ELF-1 (cell line): Measurements from ENCODE around the gene WDR18.
A peak's percentile ranks its signal among the peaks of the same experiment; 100 is the strongest.

Experiments
- DNase-seq: peaks from one replicate; pipeline ENCODE4 v3.0.0-alpha.2; 2016; ENCODE audit warnings: low read depth, low spot score

The WDR18 gene

DNA sequence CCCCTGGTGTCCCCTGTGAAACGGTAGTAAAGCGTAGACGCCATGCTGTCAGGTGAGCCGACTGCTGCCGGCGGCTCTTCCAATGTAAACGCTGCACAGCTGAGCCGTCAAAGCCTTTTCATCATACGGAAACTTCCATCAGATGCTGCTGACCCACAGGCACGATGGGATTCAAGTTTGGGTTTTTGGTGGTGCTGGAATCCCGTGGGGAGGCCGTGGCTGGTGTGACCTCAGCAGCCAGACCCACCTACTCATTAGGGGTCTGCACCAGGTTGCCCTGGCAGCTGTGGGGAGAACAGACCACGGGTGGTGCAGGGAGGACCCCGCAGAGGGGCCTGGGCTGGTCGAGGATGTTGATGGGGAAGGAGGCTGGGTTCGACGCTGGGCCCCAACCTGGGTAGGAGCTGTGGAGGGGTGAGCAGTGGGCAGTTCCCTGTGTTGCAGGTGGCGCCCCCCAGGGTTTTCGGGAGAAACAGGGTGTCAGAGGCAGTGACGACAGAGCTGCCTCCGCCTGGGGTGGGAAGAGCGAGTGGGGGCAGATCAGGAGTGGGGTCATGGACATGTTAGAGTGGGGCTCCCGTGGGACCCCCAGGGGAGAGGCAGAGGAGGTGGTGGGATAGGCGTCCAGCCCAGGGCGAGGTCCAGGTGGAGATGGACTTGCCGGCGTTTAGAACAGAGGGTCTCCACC is 22.7 kb downstream of the WDR18 start:
- DNase-seq = no peak

DNA sequence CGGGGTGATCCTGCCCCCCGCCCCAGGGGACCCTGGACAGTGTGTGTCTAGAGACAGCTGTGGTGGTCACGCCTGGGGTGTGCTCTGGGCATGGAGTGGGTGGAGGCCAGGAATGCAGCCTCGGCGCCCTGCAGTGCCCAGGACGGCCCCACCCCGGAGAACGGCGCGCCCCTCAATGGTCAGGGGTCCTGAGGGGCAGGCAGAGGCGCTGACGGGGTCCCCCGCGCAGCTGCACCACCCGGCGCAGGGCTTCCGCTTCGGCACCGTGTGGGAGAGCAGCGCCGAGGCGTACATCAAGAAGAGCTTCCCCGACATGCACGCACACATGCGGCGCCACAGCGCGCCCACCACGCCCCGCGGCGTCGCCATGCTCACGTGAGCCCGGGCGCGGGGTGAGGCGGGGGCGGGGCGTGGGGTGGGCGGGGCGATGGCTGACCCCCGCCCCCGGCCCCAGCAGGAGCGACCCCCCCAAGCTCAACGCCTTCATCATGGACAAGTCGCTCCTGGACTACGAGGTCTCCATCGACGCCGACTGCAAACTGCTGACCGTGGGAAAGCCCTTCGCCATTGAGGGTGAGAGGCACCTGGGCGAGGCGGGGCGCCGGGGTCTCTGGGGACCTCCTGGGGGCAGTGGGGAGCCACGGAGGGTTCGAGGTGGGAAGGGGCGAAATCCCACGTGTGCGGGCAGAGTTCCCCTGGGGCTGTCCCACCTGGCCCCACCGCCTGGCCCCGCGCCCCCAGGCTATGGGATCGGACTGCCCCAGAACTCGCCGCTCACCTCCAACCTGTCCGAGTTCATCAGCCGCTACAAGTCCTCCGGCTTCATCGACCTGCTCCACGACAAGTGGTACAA is 23.5 kb downstream of the WDR18 start:
- no peak for DNase-seq

GRCh38 chr19:1008268-1009040 is 24.3 kb downstream of the WDR18 start:
- no peak for DNase-seq

DNA sequence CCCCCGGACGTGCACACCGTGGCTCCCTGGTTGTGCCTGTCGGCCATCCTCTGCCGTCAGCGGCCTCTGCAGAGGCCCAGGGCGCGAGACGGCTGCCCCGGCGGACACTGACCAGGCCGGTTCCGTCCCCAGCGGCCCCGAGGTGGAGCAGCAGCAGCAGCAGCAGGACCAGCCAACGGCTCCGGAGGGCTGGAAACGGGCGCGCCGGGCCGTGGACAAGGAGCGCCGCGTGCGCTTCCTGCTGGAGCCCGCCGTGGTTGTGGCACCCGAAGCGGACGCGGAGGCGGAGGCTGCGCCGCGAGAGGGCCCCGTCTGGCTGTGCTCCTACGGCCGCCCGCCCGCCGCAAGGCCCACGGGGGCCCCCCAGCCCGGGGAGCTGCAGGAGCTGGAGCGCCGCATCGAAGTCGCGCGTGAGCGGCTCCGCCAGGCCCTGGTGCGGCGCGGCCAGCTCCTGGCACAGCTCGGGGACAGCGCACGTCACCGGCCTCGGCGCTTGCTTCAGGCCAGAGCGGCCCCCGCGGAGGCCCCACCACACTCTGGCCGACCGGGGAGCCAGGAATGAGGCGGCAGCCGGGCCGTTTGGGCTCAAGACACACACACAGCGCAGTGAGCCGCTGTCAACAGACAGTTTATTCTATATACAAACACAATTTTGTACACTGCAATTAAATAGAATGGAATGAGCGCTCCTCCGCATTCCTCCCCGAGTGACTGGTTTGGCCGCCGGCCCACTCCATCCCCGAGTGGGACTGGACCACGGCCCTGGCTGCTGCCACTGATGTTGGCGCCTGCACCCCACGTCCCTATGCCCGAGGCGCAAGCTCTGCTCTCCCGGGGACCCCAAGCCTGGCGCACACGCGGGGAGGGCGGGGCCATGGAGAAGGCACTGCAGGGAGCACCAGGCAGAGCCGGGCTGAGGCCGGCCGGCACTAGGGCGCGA is 25.2 kb downstream of the WDR18 start:
- no peak for DNase-seq

DNA sequence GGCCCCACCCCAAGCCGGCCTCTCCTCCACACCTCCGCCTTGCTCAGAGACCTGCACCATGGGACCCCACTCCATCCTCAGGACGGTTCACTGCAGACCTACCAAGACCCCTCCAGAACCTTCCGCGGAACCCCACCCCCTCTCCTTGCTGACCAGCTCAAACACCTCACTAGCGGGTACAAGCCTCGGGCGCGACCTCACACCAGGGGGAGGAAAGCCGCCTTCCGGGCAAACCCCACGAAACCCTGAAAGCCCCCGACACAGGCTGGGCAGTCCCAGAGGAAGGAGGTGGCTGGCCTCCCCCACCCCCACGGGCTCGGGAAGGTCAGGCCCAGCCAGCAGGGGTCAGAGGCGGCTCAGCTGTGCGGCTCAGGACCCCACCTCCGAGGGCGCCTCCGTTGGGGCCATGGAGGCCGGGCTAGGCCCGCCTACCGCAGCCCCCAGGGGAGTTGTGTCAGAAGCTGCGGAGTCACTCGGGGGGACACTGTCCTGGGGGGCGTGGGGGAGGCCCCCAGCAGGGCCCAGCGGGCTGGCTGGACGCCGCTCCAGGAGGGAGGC is 25.9 kb downstream of the WDR18 start:
- DNase-seq = no peak

DNA sequence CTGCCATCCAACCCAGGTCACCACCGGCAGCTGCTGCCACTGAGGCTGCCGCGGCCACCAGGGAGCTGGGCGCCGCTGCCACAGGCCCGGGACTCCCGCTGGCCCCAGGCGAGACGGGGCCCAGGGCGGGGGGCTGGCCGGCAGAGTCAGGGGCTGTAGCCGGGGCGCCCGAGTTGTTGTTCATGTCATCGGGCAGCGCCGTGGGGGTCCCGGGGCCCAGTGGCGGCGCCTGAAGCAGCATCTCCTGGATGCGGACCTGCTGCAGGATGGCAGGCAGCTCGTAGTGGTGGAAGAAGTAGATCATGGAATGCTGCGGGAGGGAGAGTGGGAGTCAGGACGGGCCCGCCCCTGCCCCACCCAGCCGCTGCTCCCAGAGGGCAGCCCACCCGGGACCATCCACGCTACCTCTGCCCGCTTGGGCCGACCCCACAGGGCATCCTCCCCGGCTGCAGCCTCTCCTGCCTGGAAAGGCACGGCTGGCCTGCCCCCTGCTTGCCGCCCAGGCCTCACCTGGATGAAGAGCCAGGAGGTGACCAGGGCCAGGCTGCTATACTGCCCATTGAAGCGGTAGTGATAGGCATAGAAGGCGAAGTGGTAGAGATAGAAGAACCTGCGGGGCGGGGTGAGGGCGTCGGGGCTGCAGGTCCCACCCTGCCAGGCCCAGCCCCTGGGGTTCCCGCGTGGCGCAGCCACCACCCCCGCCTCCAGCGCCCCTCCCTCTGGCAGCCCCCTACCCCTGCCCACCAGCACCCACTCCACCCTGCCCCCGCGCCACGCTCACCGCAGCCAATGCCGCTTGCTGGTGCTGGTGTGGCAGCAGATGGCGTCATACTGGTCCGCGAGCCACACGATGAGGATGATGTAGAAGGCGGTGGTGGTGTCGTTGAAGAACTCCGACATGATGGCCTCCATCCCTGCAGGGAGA is 26.7 kb downstream of the WDR18 start:
- DNase-seq = no peak

DNA sequence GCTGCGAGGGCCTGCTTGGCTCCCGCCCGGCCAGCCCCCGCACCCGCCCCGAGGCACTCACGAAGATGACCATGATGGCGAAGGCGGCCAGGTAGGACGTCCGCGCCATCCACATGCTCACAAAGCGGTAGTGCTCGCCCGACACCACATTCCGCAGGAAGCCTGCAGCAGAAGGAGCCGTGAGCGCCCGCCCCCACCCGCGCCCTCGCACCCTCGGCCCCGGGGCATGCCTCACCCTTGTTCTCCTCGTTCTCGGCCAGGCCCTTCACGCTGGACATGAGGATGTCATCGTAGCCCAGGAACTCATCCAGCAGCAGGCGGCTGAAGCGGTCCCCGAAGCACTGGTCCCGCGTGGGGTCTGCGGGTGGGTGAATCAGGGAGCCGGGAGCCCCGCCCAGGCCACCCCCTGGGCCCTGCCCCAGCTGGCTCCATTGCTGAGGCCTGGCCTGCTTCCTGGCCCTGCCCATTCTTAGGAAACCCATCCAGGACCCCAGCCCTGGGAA is 27.7 kb downstream of the WDR18 start:
- DNase-seq = no peak

GRCh38 chr19:1012334-1012733 is 28.2 kb downstream of the WDR18 start:
- DNase-seq = no peak

GRCh38 chr19:1013218-1013617 is 29.1 kb downstream of the WDR18 start:
- DNase-seq = no peak

- no peak for DNase-seq
Observed at GRCh38 chr19:1014161-1015060, 30.3 kb downstream of the WDR18 start.

- no peak for DNase-seq
Observed at GRCh38 chr19:1015061-1015781, 31.1 kb downstream of the WDR18 start.

GRCh38 chr19:1015782-1016646 is 31.9 kb downstream of the WDR18 start:
- peak; percentile 81 for DNase-seq

DNA sequence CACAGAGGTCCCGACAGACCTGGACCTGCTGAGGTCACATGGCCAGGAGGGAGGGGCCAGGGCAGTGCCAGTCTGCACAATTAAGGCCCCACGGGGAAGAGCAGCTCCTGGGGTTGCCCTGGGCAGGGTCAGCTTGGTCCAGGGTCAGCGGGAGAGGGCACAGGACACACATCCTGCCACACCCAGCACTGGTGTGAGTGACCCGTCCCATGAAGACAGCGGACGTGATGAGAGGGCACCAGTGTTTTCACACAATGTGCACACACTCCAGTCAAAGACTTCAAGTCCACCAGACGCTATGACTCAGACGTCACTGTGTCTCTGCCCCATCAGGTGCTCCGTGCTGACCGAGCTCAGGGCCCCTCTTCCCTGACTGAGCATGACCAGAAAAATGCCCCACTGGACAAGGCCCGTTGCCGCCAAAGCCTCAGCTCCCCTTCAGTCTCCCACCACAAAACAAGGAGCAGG is 32.5 kb downstream of the WDR18 start:
- DNase-seq = no peak

GRCh38 chr19:1017115-1017905 is 33.2 kb downstream of the WDR18 start:
- no peak for DNase-seq

GRCh38 chr19:1017906-1018305 is 33.8 kb downstream of the WDR18 start:
- no peak for DNase-seq

DNA sequence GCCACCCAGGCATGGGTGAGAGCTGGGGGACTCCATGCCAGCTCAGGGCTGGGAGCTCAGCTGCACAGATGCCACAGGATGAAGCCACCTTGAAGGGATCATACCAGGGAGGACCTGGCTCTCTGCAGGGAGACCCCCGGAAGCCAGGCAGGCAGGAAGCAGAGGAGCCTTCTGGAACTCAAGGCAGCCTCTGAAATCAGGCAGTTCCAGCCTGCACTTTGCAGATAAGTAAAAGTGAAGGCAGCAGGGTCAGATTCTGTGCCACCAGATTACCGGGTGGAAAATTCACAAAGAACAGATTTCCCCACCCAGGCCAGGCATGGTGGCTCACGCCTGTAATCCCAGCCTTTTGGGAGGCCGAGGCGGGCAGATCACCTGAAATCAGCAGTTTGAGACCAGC is 34.2 kb downstream of the WDR18 start:
- no peak for DNase-seq
